ENCODE data around the gene DUSP2. TPM values are rescaled to one million over a fixed set of nuclear protein-coding genes. Genes with fewer than 3 reads are reported as not detected.

DUSP2 gene
- total RNA-seq, 2 experiments from 2014 or later: 248 to 407 TPM

DNA sequence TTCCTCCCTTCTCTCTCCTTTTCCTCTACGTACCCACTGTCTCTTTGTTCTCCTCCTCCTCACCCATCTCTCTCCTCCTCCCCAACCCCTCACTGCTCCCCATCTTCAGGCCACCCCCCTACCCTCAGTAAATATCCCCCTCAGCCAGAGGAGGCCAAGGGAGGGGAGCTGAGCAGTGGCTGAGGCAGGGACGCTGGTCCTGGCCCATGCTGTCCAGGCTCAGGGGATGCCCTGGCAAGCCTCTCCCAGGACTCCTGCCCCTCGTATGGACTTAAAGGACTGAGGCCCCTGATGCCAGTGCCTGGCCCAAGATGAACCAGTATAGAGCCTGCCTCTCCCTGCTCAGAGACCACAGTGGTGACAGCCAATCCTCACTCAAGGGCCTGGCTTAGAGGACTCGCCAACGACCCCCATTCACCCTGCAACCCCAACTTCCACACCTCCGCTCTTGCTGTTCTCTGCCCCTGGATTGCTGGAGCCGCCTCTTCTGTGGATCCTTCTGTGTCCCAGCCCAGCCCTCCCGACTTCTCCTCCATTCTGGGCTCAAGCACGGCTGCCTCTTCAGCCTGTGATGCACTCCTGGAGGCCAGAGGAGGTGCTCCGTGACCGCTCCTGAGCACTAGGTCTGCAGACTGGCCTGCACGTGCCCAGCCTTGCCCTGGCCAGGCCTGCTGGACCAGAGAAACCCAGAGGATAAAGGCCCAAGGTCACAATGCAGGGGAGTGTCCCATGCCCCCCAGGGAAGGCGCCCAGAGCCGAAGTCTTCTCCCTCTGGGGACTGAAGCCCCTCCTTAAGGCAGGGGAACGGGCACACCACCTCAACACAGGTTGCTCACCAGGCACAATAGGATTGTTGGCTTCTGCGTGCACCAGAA, 9.5 kb upstream of the DUSP2 start:
- intact Hi-C loops (cut with DNase I, micrococcal nuclease): no loop called here
- POLR2A ChIA-PET: no interaction called here

DNA sequence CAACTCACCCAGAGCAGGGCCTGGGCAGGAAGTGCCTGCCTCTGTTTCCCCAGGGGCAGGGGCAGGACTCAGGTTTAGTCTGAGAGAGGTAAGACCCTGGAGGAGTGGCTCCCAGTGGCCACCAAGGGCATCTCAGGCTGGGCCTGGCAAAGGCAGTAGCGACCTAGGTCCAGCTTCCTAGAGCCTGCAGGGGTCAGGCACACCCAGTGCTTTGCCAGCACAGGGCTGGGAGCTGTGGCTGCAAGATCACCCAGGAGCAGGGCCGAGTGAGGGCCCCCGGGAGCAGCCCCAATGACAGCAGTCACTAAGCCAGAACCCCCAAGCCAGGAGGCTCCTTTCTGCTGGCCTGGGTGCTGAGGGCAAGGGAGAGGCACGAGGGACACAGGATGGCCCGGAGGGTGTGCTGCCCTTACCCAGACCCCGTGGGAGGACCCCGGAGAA, 8.8 kb upstream of the DUSP2 start:
- peaks cover 92% of the 10 kb centered on the region for H3K4me1 Mint-ChIP-seq
- no peaks in the 10 kb centered on the region for H3K9me3 Mint-ChIP-seq (ENCODE audit: low read depth)
- intact Hi-C loops (cut with DNase I, micrococcal nuclease): no loop called here
- ChIA-PET POLR2A (interaction anchor here (1.0 kb wide), 1 partner anchor 10 kb away, joined by 3 read pairs; no protein-coding TSS in a partner anchor), CTCF (interaction anchor here (1.2 kb wide), 1 partner anchor 10 kb away, joined by 4 read pairs; no protein-coding TSS in a partner anchor)
- no peaks in the 10 kb centered on the region for H3K27me3 Mint-ChIP-seq
- ATAC-seq (no peak), DNase-seq (peak; percentile 33)
- H3K4me3 Mint-ChIP-seq: no peak overlapping the region
- H3K27ac Mint-ChIP-seq: peak overlapping the region; percentile 67
- H3K36me3 Mint-ChIP-seq (ENCODE audit: low read depth): no peaks in the 10 kb centered on the region

More for the DNA sequence above, 9.5 kb upstream of the DUSP2 start:
- H3K27ac Mint-ChIP-seq: peak overlapping the region; percentile 72
- ATAC-seq: no peak
- H3K9me3 Mint-ChIP-seq (ENCODE audit: low read depth): no peaks in the 10 kb centered on the region
- peaks cover under 1% of the 10 kb centered on the region for H3K36me3 Mint-ChIP-seq (ENCODE audit: low read depth)
- CTCF ChIA-PET: interaction anchor here (1.2 kb wide), 2 partner anchors 9 to 19 kb away, joined by 4 to 5 read pairs; no protein-coding TSS in a partner anchor
- H3K4me3 Mint-ChIP-seq: no peak overlapping the region
- no peak for DNase-seq
- peaks cover 92% of the 10 kb centered on the region for H3K4me1 Mint-ChIP-seq
- H3K27me3 Mint-ChIP-seq: no peaks in the 10 kb centered on the region

DNA sequence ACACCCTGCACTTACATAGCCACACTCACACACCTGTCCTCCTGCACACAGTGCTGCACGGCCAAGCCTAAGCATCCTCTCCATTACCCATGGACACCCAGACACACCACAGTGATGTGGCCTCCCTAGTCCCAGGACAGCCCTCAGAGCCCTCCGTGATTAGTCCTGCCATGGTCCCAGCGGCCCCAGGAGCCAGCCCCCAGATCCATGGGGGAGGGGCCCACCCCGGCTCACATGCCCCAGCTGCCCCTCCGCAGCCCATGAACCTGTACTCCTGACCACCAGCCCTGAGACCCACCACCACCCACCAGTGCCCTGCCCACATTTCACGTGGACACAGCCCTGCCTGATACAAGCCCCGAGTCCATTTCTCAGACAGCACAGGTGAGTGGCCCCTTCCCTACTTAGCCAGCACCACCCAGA, 8.1 kb upstream of the DUSP2 start:
- DNase-seq (no peak), ATAC-seq (no peak)
- ChIA-PET CTCF (interaction anchor here (0.5 to 1.3 kb wide), 3 partner anchors 10 to 162 kb away, joined by 3 to 7 read pairs (median 4); partner anchors contain the start of gene ANKRD36C), POLR2A (interaction anchor here (1.0 kb wide), 1 partner anchor 11 kb away, joined by 3 read pairs; no protein-coding TSS in a partner anchor)
- H3K27ac Mint-ChIP-seq: peak overlapping the region; percentile 70
- intact Hi-C loops (cut with DNase I, micrococcal nuclease): no loop called here
- H3K36me3 Mint-ChIP-seq (ENCODE audit: low read depth): peaks cover under 1% of the 10 kb centered on the region
- no peaks in the 10 kb centered on the region for H3K27me3 Mint-ChIP-seq
- H3K4me3 Mint-ChIP-seq: no peak overlapping the region
- H3K4me1 Mint-ChIP-seq: peaks cover 92% of the 10 kb centered on the region
- H3K9me3 Mint-ChIP-seq (ENCODE audit: low read depth): no peaks in the 10 kb centered on the region

DNA sequence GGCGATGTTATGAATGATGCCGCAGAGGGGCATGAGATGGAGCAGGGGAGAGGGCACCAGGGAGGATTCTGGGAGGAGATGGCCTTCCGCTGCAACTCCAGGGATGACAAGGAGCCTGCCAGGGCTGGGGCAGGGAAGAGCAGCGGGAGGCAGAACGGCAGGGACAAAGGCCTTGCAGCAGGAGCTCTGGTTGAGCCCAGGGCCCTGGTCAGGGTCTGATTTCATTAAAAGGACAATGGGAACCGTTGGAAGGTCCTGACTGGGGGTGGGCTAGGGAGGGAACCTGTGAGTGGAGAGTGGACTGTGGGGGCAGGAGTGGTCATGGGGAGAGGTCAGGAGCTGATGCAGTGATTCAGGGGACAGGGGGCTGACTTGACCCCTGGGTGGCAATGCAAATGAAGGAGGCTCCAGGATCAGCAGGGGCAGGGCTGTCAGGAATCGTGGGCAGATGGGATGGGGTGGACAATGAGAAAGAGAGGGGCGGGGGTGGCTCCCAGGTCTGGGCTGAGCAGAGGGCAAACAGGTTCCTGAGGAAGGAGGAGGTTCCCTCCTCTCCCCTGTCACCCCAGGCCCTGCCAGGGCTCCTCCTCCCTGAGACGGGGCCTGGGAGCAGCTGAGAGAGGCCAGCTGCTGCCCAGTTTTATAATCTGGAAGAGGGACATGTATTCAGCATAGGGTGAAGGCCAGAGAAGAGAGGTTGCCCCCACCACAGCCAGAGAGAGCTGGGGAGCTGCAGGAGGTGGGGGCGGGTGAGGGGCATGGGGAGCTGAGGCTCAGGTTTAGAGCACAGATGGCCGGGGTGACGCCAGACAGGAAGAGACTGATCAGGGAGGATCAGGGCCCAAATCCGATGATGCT, 7.3 kb upstream of the DUSP2 start:
- DNase-seq: peak; percentile 32
- Mint-ChIP-seq H3K4me1 (peaks cover 93% of the 10 kb centered on the region), H3K27me3 (no peaks in the 10 kb centered on the region), H3K27ac (peak overlapping the region; percentile 70), H3K9me3 (ENCODE audit: low read depth) (no peaks in the 10 kb centered on the region), H3K4me3 (no peak overlapping the region), H3K36me3 (ENCODE audit: low read depth) (peaks cover 4% of the 10 kb centered on the region)
- intact Hi-C loops (cut with DNase I, micrococcal nuclease): no loop called here
- ChIA-PET CTCF (interaction anchor here (0.5 to 1.6 kb wide), 5 partner anchors 10 to 431 kb away, joined by 3 to 11 read pairs (median 3); partner anchors contain the start of gene ANKRD36C), POLR2A (interaction anchor here (1.0 kb wide), 1 partner anchor 11 kb away, joined by 3 read pairs; no protein-coding TSS in a partner anchor)
- ATAC-seq: no peak

DNA sequence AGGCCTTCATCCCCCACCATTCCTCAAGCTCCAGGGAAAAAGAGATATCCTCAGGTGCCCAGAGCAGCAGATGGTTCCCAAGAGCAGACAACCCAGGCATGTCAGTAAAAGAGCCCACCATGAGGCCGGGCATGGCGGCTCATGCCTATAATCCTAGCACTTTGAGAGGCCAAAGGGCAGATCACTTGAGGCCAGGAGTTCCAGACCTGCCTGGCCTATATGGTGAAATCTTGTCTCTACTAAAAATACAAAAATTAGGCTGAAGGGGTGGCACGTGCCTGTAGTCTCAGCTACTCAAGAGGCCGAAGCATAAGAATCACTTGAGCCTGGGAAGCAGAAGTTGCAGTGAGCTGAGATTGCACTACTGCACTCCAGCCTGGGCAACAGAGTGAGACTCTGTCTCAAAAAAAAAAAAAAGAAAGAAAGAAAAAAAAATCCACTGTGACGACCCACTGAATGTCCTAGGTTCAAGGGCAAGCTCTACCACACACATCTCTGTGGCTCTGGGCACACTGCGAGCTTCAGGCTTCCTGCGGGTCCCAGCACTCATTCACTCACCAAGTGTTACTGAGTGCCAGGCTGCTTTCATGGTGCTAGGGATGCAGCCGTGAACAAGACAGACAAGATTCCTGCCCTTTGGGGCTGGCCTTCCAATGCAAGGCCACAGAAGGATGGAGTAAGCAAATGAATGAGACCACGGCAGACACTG, 6.5 kb upstream of the DUSP2 start:
- DNase-seq (no peak), ATAC-seq (no peak)
- Mint-ChIP-seq H3K4me3 (no peak overlapping the region), H3K9me3 (ENCODE audit: low read depth) (no peaks in the 10 kb centered on the region), H3K27ac (peak overlapping the region; percentile 69), H3K27me3 (no peaks in the 10 kb centered on the region), H3K36me3 (ENCODE audit: low read depth) (peaks cover 4% of the 10 kb centered on the region), H3K4me1 (peaks cover 93% of the 10 kb centered on the region)
- ChIA-PET CTCF (interaction anchor here (0.7 to 17.4 kb wide), 6 partner anchors 10 to 431 kb away, joined by 3 to 347 read pairs (median 7); partner anchors contain the start of gene ASTL), POLR2A (interaction anchor here (1.0 kb wide), 1 partner anchor 8 kb away, joined by 3 read pairs; no protein-coding TSS in a partner anchor)
- intact Hi-C loops (cut with DNase I, micrococcal nuclease): no loop called here

DNA sequence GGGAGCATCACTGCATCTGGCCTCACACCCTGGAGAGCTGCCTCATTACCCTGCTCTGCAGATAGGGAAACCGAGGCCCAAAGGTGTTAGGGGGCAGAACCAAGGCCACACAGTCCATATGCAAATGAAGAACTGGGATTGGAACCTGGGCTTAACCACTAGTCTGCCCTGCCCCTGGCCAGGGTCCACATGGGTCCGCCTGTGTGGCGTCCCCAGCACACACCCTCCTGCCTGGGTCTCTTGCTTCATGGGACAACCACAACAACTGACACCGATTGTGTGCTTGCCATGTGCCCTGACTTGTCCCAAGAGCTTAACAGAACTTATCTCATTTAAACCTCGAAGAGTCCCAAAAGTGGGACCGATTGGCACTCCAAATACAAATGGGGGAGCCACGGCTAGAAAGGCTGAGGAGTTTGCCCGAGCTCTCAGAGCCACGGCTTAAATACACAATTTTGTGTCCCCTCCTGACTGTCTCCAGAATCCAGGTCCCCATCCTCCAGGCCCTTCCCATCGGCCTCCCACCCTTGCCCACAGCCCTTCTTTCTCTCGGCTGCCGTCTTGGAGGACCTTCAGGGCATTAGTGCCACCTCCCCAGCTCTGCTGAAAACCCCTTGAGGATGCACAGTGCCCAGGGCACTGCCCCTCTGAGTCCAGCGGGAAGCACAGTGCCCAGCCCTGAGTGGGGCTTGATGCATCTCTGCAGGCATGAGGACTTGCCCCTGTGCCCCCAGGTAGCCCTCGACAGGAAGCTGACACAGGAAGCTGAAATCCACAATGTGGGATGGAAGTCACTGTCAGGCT, 5.8 kb upstream of the DUSP2 start:
- peak overlapping the region; percentile 69 for H3K27ac Mint-ChIP-seq
- POLR2A ChIA-PET: interaction anchor here (1.0 kb wide), 1 partner anchor 9 kb away, joined by 3 read pairs; no protein-coding TSS in a partner anchor
- intact Hi-C loops (cut with DNase I, micrococcal nuclease): no loop called here

DNA sequence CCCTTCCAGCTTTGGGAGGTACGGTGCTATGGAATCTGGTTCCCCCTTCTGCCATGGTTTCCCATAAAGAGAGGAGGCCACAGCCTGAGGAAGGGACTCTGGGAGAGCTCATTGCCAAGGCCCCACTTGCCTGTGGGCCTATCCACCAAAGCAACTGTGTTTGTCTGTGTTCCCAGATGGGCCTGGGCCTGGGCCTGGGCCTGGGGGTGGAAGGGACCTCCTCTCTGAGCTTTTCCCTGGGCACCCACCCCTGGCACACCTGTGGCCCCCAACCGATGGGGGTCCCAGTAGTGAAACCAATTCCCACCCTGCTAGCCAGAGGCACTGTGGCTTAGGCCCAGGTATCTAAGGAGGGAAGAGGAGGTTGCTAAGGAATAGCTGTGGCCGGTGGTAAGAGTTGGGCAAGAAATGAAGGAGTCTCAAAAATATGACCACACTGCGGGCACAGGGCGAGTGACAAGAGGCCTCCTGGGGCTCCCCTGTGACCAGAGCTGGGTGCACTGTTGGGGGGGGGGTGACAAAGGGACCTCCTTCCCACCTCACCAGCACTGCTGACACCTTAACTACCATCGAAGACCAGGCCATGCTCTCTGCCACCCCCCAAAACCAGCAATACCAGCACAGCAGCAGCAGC, 4.9 kb upstream of the DUSP2 start:
- no peaks in the 10 kb centered on the region for H3K9me3 Mint-ChIP-seq (ENCODE audit: low read depth)
- DNase-seq (no peak), ATAC-seq (no peak)
- H3K4me1 Mint-ChIP-seq: peaks cover 82% of the 10 kb centered on the region
- no peak overlapping the region for H3K4me3 Mint-ChIP-seq
- ChIA-PET POLR2A (interaction anchor here (0.6 kb wide), 1 partner anchor 378 kb away, joined by 3 read pairs; no protein-coding TSS in a partner anchor), CTCF (interaction anchor here (0.8 to 17.4 kb wide), 4 partner anchors 11 to 178 kb away, joined by 3 to 347 read pairs (median 6); partner anchors contain the start of gene ASTL)
- H3K27me3 Mint-ChIP-seq: no peaks in the 10 kb centered on the region
- intact Hi-C loops (cut with DNase I, micrococcal nuclease): no loop called here
- H3K36me3 Mint-ChIP-seq (ENCODE audit: low read depth): peaks cover 4% of the 10 kb centered on the region
- peak overlapping the region; percentile 99 for H3K27ac Mint-ChIP-seq

More for the DNA sequence above, 5.8 kb upstream of the DUSP2 start:
- CTCF ChIA-PET: interaction anchor here (1.2 to 17.4 kb wide), 5 partner anchors 9 to 23 kb away, joined by 3 to 347 read pairs (median 7); partner anchors contain the start of gene ASTL
- H3K9me3 Mint-ChIP-seq (ENCODE audit: low read depth): no peaks in the 10 kb centered on the region
- DNase-seq (no peak), ATAC-seq (no peak)
- peaks cover 90% of the 10 kb centered on the region for H3K4me1 Mint-ChIP-seq
- H3K4me3 Mint-ChIP-seq: no peak overlapping the region
- H3K27me3 Mint-ChIP-seq: no peaks in the 10 kb centered on the region
- H3K36me3 Mint-ChIP-seq (ENCODE audit: low read depth): peaks cover 4% of the 10 kb centered on the region

DNA sequence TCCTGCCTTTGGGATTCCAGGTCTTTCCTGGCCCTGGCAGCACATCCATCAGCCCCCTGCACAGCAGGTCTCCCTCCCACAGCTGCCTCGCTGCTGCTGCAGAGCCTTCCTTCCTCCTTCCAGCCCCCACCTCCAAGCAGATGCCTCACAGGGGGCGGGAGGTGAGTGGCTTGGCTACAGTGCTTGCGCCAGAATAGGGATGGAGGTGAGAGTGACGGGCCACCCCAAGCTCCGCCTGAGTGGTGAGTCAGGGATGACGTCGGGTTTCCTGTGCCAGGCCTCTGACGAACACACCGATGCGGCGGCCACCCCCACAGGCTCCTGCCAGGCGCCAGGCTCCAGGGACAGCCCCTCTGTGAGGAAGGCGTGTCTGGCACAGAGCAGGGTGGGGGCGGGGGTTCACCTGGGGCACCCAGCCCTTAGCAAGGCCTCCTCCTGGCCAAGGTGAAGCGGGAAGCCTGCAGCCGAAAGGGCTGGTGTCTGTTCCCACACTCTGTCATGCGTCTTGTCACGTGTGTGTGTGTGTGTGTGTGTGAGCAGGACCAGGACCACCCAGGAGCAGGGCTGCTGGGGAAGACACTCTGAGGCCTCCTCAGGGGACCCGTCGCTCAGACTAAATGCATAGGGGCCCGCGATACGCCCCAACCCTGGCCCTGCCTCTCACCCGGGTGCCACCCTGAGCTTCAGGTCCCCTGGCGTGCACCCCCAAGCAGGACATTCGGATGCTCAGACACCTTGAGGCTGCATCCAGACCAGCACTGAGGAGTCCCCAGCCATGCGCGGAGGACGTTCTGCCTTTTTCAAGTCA, 3.4 kb upstream of the DUSP2 start:
- DNase-seq (peak; percentile 99), ATAC-seq (peak; percentile 57)
- H3K27ac Mint-ChIP-seq: peak overlapping the region; percentile 99
- CTCF ChIA-PET: interaction anchor here (0.7 to 17.4 kb wide), 7 partner anchors 9 to 156 kb away, joined by 3 to 347 read pairs (median 10); partner anchors contain the start of genes ASTL and STARD7
- no peaks in the 10 kb centered on the region for H3K9me3 Mint-ChIP-seq (ENCODE audit: low read depth)
- H3K27me3 Mint-ChIP-seq: no peaks in the 10 kb centered on the region
- POLR2A ChIA-PET: interaction anchor here (0.7 to 12.9 kb wide), 5 partner anchors 10 to 133 kb away, joined by 3 to 136 read pairs (median 118); no protein-coding TSS in a partner anchor
- intact Hi-C loops (cut with DNase I, micrococcal nuclease): loop anchor here (1.0 to 5.0 kb wide), 10 partner anchors 9 to 1514 kb away; partner anchors contain the start of genes ACTR1B (in 1 of the 2), ARID5A (in 1 of the 2), CIAO1 (in 1 of the 2) and KANSL3 (in 1 of the 2)
- peaks cover 16% of the 10 kb centered on the region for H3K36me3 Mint-ChIP-seq (ENCODE audit: low read depth)
- H3K4me3 Mint-ChIP-seq: peak overlapping the region; percentile 97
- H3K4me1 Mint-ChIP-seq: peaks cover 73% of the 10 kb centered on the region

Data from activated CD4-positive, alpha-beta T cell treated with anti-CD3 and anti-CD28 coated beads for 36 hours (primary cell).